22Rv1 (cell line): ENCODE data around the gene LAMA2.

ENCODE experiments used
- H3K27ac ChIP-seq: fragments of 450-650 bp; 2 replicates; pipeline ENCODE4 v1.5.1; 2017
- CTCF ChIP-seq: fragments of 450-650 bp; IDR thresholded peaks from 2 replicates; pipeline ENCODE4 v1.5.1; 2017; ENCODE audit warnings: mild to moderate bottlenecking
- ZFX ChIP-seq: fragments of 450-650 bp; IDR thresholded peaks from 2 replicates; pipeline ENCODE4 v1.6.1; 2017; ENCODE audit warnings: antibody characterized with exemption, borderline replicate concordance

The LAMA2 gene

GRCh38 chr6:129217701-129218100 is 334.8 kb downstream of the LAMA2 start:
- H3K27ac ChIP-seq, result no peak overlapping the region
- no peak for TF ChIP-seq ZFX
- TF ChIP-seq CTCF, result no peak

- no peak for TF ChIP-seq CTCF
- TF ChIP-seq ZFX, result no peak
- no peak overlapping the region for H3K27ac ChIP-seq
Observed at GRCh38 chr6:129233458-129234134, 350.7 kb downstream of the LAMA2 start.

GRCh38 chr6:129235167-129236000 is 352.4 kb downstream of the LAMA2 start:
- TF ChIP-seq ZFX (no peak), CTCF (no peak)

GRCh38 chr6:129236001-129236517 is 353.1 kb downstream of the LAMA2 start:
- no peak overlapping the region for H3K27ac ChIP-seq
- no peak for TF ChIP-seq CTCF
- TF ChIP-seq ZFX, result no peak

More at GRCh38 chr6:129235167-129236000, 352.4 kb downstream of the LAMA2 start:
- no peak overlapping the region for H3K27ac ChIP-seq

- TF ChIP-seq ZFX, result no peak
- no peak for TF ChIP-seq CTCF
- H3K27ac ChIP-seq, result no peak overlapping the region
Observed at GRCh38 chr6:129238991-129239390, 356.1 kb downstream of the LAMA2 start.

GRCh38 chr6:129239825-129240491 is 357.0 kb downstream of the LAMA2 start:
- TF ChIP-seq CTCF (no peak), ZFX (no peak)
- H3K27ac ChIP-seq, result no peak overlapping the region

- no peak overlapping the region for H3K27ac ChIP-seq
- TF ChIP-seq ZFX (no peak), CTCF (no peak)
Observed at GRCh38 chr6:129240492-129240853, 357.5 kb downstream of the LAMA2 start.
